ENCODE measurements around the gene UBFD1.
"Not testable (repeated sequence)": the region's sequence is repeated elsewhere in the genome, so short reads cannot be mapped to it uniquely, and the experiment has no call there.

Gene UBFD1

GRCh38 chr16:23556881-23557778 is at the start of gene UBFD1, which contains the start of gene EARS2:
Gene UBFD1 (plus strand): TSS chr16:23557727. CDS start chr16:23557743, 16 bp downstream.
Gene EARS2 (minus strand): TSS chr16:23557350. CDS start chr16:23557343, 7 bp downstream.
- DNase-seq, result peak; percentile 96

- DNase-seq, result no peak
Measured at GRCh38 chr16:23508589-23509440, 48.7 kb upstream of the UBFD1 start.

GRCh38 chr16:23509441-23509754 is 48.1 kb upstream of the UBFD1 start:
- DNase-seq, result no peak

- DNase-seq, result peak; percentile 44
Measured at GRCh38 chr16:23509782-23510163, 47.8 kb upstream of the UBFD1 start.

GRCh38 chr16:23510164-23510914 is 47.2 kb upstream of the UBFD1 start, which contains the start of gene GGA2:
Gene GGA2 (minus strand): TSS chr16:23510494. CDS start chr16:23510411, 83 bp downstream.
- peak; percentile 82 for DNase-seq

GRCh38 chr16:23510915-23511270 is 46.6 kb upstream of the UBFD1 start:
- DNase-seq, result not testable (repeated sequence)

GRCh38 chr16:23511731-23512130 is 45.8 kb upstream of the UBFD1 start:
- DNase-seq, result no peak

- no peak for DNase-seq
Measured at GRCh38 chr16:23512168-23512695, 45.3 kb upstream of the UBFD1 start.

GRCh38 chr16:23514381-23515152 is 43.0 kb upstream of the UBFD1 start:
- DNase-seq, result peak; percentile 39

GRCh38 chr16:23515881-23516280 is 41.6 kb upstream of the UBFD1 start:
- no peak for DNase-seq

- DNase-seq, result no peak
Measured at GRCh38 chr16:23516366-23517137, 41.0 kb upstream of the UBFD1 start.

- no peak for DNase-seq
Measured at GRCh38 chr16:23518435-23518891, 39.1 kb upstream of the UBFD1 start.

- no peak for DNase-seq
Measured at GRCh38 chr16:23519282-23519681, 38.2 kb upstream of the UBFD1 start.

- DNase-seq, result no peak
Measured at GRCh38 chr16:23520500-23520899, 37.0 kb upstream of the UBFD1 start.

- DNase-seq, result no peak
Measured at GRCh38 chr16:23521037-23521743, 36.3 kb upstream of the UBFD1 start.

GRCh38 chr16:23521965-23522364 is 35.6 kb upstream of the UBFD1 start:
- DNase-seq, result no peak

- no peak for DNase-seq
Measured at GRCh38 chr16:23523321-23523720, 34.2 kb upstream of the UBFD1 start.

- DNase-seq, result no peak
Measured at GRCh38 chr16:23523876-23524385, 33.6 kb upstream of the UBFD1 start.

- no peak for DNase-seq
Measured at GRCh38 chr16:23524886-23525285, 32.6 kb upstream of the UBFD1 start.

Measured in CD4-positive, alpha-beta T cell treated with Interleukin-6 for 4 hours (primary cell).